ENCODE measurements around the gene ATP6V0B. TPM values are rescaled to one million over a fixed set of nuclear protein-coding genes. Genes with fewer than 3 reads are reported as not detected.

Gene ATP6V0B
- total and polyA plus RNA-seq, 9 of the 15 experiments (the other 6 are each of a cell fraction or from before 2014, with no cell fraction given): 137 to 328 (median 220) TPM

DNA sequence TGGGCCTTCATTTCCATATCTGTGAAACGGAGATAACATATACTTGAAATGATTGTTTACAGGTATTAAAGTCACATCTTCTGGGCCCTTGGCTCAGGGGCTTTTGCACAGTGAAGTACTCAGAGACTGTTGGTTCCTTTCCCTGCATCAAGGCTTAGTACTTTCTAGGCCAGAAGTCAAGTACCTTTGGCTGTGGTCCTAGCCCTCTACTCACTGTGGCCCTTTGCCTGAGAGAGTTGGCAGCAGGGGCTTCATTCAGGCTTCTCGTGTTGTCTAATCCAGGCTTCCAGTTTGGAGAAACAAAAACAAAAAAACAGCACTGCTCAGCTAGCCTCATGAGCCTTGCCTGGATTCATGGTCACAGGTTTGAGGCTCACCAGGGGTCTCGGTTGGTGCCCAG, 13.1 kb upstream of the ATP6V0B start (continued):
- TF ChIP-seq, protein P1, sequence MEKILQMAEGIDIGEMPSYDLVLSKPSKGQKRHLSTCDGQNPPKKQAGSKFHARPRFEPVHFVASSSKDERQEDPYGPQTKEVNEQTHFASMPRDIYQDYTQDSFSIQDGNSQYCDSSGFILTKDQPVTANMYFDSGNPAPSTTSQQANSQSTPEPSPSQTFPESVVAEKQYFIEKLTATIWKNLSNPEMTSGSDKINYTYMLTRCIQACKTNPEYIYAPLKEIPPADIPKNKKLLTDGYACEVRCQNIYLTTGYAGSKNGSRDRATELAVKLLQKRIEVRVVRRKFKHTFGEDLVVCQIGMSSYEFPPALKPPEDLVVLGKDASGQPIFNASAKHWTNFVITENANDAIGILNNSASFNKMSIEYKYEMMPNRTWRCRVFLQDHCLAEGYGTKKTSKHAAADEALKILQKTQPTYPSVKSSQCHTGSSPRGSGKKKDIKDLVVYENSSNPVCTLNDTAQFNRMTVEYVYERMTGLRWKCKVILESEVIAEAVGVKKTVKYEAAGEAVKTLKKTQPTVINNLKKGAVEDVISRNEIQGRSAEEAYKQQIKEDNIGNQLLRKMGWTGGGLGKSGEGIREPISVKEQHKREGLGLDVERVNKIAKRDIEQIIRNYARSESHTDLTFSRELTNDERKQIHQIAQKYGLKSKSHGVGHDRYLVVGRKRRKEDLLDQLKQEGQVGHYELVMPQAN (IDR thresholded peaks at IDR 0.05; ENCODE audit: borderline replicate concordance): no peak
- TF ChIP-seq, protein P2, sequence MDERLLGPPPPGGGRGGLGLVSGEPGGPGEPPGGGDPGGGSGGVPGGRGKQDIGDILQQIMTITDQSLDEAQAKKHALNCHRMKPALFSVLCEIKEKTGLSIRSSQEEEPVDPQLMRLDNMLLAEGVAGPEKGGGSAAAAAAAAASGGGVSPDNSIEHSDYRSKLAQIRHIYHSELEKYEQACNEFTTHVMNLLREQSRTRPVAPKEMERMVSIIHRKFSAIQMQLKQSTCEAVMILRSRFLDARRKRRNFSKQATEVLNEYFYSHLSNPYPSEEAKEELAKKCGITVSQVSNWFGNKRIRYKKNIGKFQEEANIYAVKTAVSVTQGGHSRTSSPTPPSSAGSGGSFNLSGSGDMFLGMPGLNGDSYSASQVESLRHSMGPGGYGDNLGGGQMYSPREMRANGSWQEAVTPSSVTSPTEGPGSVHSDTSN (CRISPR knock-in tag; IDR thresholded peaks at IDR 0.05; ENCODE audit: low read depth): no peak
- TF ChIP-seq, protein P2 (tag; conservative IDR thresholded peaks at IDR 0.05; ENCODE audit: low read depth): no peak
- TF ChIP-seq PYGO2 (tag; IDR thresholded peaks at IDR 0.05) (no peak), FOSL1 (tag; conservative IDR thresholded peaks at IDR 0.05) (no peak), NCOA1 (IDR thresholded peaks at IDR 0.05; ENCODE audit: low read depth) (no peak), ZNF561 (CRISPR knock-in tag; conservative IDR thresholded peaks at IDR 0.05) (no peak), TAF9B (IDR thresholded peaks at IDR 0.05; ENCODE audit: partially characterized antibody) (no peak), ZNF551 (CRISPR knock-in tag; IDR thresholded peaks at IDR 0.05) (no peak), FOXP1 (CRISPR knock-in tag; IDR thresholded peaks at IDR 0.05) (no peak), TEAD4 (IDR thresholded peaks at IDR 0.05; ENCODE audit: low read length) (no peak), TEAD4 (CRISPR knock-in tag; IDR thresholded peaks at IDR 0.05; ENCODE audit: borderline replicate concordance) (no peak)
- TF ChIP-seq, protein P3, sequence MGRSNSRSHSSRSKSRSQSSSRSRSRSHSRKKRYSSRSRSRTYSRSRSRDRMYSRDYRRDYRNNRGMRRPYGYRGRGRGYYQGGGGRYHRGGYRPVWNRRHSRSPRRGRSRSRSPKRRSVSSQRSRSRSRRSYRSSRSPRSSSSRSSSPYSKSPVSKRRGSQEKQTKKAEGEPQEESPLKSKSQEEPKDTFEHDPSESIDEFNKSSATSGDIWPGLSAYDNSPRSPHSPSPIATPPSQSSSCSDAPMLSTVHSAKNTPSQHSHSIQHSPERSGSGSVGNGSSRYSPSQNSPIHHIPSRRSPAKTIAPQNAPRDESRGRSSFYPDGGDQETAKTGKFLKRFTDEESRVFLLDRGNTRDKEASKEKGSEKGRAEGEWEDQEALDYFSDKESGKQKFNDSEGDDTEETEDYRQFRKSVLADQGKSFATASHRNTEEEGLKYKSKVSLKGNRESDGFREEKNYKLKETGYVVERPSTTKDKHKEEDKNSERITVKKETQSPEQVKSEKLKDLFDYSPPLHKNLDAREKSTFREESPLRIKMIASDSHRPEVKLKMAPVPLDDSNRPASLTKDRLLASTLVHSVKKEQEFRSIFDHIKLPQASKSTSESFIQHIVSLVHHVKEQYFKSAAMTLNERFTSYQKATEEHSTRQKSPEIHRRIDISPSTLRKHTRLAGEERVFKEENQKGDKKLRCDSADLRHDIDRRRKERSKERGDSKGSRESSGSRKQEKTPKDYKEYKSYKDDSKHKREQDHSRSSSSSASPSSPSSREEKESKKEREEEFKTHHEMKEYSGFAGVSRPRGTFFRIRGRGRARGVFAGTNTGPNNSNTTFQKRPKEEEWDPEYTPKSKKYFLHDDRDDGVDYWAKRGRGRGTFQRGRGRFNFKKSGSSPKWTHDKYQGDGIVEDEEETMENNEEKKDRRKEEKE (IDR thresholded peaks at IDR 0.05; ENCODE audit: borderline replicate concordance in 1 of 2, control insufficient read depth in 1 of 2, low read depth in 2 of 2, low read length in 1 of 2): no peak
- TF ChIP-seq, protein P4, sequence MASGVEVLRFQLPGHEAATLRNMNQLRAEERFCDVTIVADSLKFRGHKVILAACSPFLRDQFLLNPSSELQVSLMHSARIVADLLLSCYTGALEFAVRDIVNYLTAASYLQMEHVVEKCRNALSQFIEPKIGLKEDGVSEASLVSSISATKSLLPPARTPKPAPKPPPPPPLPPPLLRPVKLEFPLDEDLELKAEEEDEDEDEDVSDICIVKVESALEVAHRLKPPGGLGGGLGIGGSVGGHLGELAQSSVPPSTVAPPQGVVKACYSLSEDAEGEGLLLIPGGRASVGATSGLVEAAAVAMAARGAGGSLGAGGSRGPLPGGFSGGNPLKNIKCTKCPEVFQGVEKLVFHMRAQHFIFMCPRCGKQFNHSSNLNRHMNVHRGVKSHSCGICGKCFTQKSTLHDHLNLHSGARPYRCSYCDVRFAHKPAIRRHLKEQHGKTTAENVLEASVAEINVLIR (CRISPR knock-in tag; IDR thresholded peaks at IDR 0.05): no peak
- TF ChIP-seq, protein P5, sequence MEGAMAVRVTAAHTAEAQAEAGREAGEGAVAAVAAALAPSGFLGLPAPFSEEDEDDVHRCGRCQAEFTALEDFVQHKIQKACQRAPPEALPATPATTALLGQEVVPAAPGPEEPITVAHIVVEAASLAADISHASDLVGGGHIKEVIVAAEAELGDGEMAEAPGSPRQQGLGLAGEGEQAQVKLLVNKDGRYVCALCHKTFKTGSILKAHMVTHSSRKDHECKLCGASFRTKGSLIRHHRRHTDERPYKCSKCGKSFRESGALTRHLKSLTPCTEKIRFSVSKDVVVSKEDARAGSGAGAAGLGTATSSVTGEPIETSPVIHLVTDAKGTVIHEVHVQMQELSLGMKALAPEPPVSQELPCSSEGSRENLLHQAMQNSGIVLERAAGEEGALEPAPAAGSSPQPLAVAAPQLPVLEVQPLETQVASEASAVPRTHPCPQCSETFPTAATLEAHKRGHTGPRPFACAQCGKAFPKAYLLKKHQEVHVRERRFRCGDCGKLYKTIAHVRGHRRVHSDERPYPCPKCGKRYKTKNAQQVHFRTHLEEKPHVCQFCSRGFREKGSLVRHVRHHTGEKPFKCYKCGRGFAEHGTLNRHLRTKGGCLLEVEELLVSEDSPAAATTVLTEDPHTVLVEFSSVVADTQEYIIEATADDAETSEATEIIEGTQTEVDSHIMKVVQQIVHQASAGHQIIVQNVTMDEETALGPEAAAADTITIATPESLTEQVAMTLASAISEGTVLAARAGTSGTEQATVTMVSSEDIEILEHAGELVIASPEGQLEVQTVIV (CRISPR knock-in tag; IDR thresholded peaks at IDR 0.05; ENCODE audit: borderline replicate concordance): no peak

Data from K562 (cell line).